ENCODE data around the gene ZDHHC19. TPM values are rescaled to one million over a fixed set of nuclear protein-coding genes. Genes with fewer than 3 reads are reported as not detected.

ZDHHC19 gene
- polyA plus RNA-seq, 1 donor (not counting 4 experiments of a cell fraction or from before 2014, with no cell fraction given), result not detected

- Histone ChIP-seq H3K9me3 (ENCODE audit: control insufficient read depth, low read depth, low read length) (no peaks in the 10 kb centered on the region), H3K79me2 (ENCODE audit: control insufficient read depth, insufficient read depth, low read length) (no peaks in the 10 kb centered on the region), H3K36me3 (ENCODE audit: control insufficient read depth in 2 of 2, extremely low read depth in 1 of 2, insufficient read depth in 2 of 2, low read length in 2 of 2) (no peaks in the 10 kb centered on the region), H3K9me1 (ENCODE audit: control insufficient read depth, extremely low read depth, insufficient read depth, low read length) (no peaks in the 10 kb centered on the region), H3K27me3 (ENCODE audit: control insufficient read depth, extremely low read depth, insufficient read depth, low read length) (no peaks in the 10 kb centered on the region), H4K20me1 (ENCODE audit: control insufficient read depth, extremely low read depth, insufficient read depth, low read length) (no peaks in the 10 kb centered on the region), H3K4me1 (ENCODE audit: control insufficient read depth, extremely low read depth, insufficient read depth, low read length) (no peaks in the 10 kb centered on the region), H3K9ac (ENCODE audit: control insufficient read depth, extremely low read depth, insufficient read depth, low read length) (no peak overlapping the region), H2AFZ (ENCODE audit: control insufficient read depth, low read length) (no peak overlapping the region), H3K27ac (ENCODE audit: control insufficient read depth, insufficient read depth, low read length) (no peak overlapping the region), H3K4me2 (ENCODE audit: control insufficient read depth, extremely low read depth, insufficient read depth, low read depth, low read length) (no peak overlapping the region), H3K4me3 (ENCODE audit: control insufficient read depth in 2 of 3, extremely low read depth in 1 of 3, insufficient read depth in 2 of 3, low read depth in 1 of 3, low read length in 3 of 3) (no peak overlapping the region)
- no peak for DNase-seq (ENCODE audit: low read depth, low spot score)
- TF ChIP-seq, protein P1, sequence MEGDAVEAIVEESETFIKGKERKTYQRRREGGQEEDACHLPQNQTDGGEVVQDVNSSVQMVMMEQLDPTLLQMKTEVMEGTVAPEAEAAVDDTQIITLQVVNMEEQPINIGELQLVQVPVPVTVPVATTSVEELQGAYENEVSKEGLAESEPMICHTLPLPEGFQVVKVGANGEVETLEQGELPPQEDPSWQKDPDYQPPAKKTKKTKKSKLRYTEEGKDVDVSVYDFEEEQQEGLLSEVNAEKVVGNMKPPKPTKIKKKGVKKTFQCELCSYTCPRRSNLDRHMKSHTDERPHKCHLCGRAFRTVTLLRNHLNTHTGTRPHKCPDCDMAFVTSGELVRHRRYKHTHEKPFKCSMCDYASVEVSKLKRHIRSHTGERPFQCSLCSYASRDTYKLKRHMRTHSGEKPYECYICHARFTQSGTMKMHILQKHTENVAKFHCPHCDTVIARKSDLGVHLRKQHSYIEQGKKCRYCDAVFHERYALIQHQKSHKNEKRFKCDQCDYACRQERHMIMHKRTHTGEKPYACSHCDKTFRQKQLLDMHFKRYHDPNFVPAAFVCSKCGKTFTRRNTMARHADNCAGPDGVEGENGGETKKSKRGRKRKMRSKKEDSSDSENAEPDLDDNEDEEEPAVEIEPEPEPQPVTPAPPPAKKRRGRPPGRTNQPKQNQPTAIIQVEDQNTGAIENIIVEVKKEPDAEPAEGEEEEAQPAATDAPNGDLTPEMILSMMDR (optimal IDR thresholded peaks at IDR 0.05 in 1 of 3, IDR thresholded peaks at IDR 0.05 in 1 of 3, conservative IDR thresholded peaks at IDR 0.05 in 1 of 3; ENCODE audit: extremely low read depth in 1 of 3, insufficient read depth in 2 of 3, low read length in 3 of 3), result no peak
- no peak for TF ChIP-seq EZH2 (IDR thresholded peaks at IDR 0.05; ENCODE audit: low read length)
- no peak for FAIRE-seq
- dilution Hi-C loops (cut with MboI; ENCODE audit: extremely low pct_ligation_motif_present, low sequenced_read_pairs), result no loop called here
These were observed 41.4 kb downstream of the ZDHHC19 start for GRCh38 chr3:196169836-196170240.

- Histone ChIP-seq H3K27me3 (ENCODE audit: control insufficient read depth, extremely low read depth, insufficient read depth, low read length) (no peaks in the 10 kb centered on the region), H3K9ac (ENCODE audit: control insufficient read depth, extremely low read depth, insufficient read depth, low read length) (no peak overlapping the region), H3K4me2 (ENCODE audit: control insufficient read depth, extremely low read depth, insufficient read depth, low read depth, low read length) (no peak overlapping the region), H3K79me2 (ENCODE audit: control insufficient read depth, insufficient read depth, low read length) (no peaks in the 10 kb centered on the region), H3K27ac (ENCODE audit: control insufficient read depth, insufficient read depth, low read length) (no peak overlapping the region), H3K36me3 (ENCODE audit: control insufficient read depth in 2 of 2, extremely low read depth in 1 of 2, insufficient read depth in 2 of 2, low read length in 2 of 2) (no peaks in the 10 kb centered on the region), H3K9me1 (ENCODE audit: control insufficient read depth, extremely low read depth, insufficient read depth, low read length) (no peaks in the 10 kb centered on the region), H3K4me3 (ENCODE audit: control insufficient read depth in 2 of 3, extremely low read depth in 1 of 3, insufficient read depth in 2 of 3, low read depth in 1 of 3, low read length in 3 of 3) (no peak overlapping the region), H4K20me1 (ENCODE audit: control insufficient read depth, extremely low read depth, insufficient read depth, low read length) (no peaks in the 10 kb centered on the region), H3K9me3 (ENCODE audit: control insufficient read depth, low read depth, low read length) (no peaks in the 10 kb centered on the region), H2AFZ (ENCODE audit: control insufficient read depth, low read length) (no peak overlapping the region), H3K4me1 (ENCODE audit: control insufficient read depth, extremely low read depth, insufficient read depth, low read length) (no peaks in the 10 kb centered on the region)
- FAIRE-seq (no peak), DNase-seq (ENCODE audit: low read depth, low spot score) (no peak)
- TF ChIP-seq, protein P1 (optimal IDR thresholded peaks at IDR 0.05 in 1 of 3, IDR thresholded peaks at IDR 0.05 in 1 of 3, conservative IDR thresholded peaks at IDR 0.05 in 1 of 3; ENCODE audit: extremely low read depth in 1 of 3, insufficient read depth in 2 of 3, low read length in 3 of 3), result no peak
- no peak for TF ChIP-seq EZH2 (IDR thresholded peaks at IDR 0.05; ENCODE audit: low read length)
- dilution Hi-C loops (cut with MboI; ENCODE audit: extremely low pct_ligation_motif_present, low sequenced_read_pairs), result no loop called here
These were observed 42.3 kb downstream of the ZDHHC19 start for GRCh38 chr3:196168808-196169391.

Measured in keratinocyte (primary cell).